NCI-H1105 treated with DMSO at 0.1 percent for 48 hours (cell line): ENCODE data around the gene GRM5.
"Not testable (repeated sequence)": the region's sequence is repeated elsewhere in the genome, so short reads cannot be mapped to it uniquely, and the experiment has no call there.

Source experiments
- DNase-seq: peaks from one replicate; lab custom pipeline; 2025; lab: John Stamatoyannopoulos, UW

Gene GRM5

GRCh38 chr11:88835709-88836108 lies 230.1 kb downstream of the GRM5 start:
- not testable (repeated sequence) for DNase-seq

- no peak for DNase-seq
Measured at GRCh38 chr11:88831303-88831890, 234.4 kb downstream of the GRM5 start.

- no peak for DNase-seq
Measured at GRCh38 chr11:88827018-88827676, 238.6 kb downstream of the GRM5 start.

DNA sequence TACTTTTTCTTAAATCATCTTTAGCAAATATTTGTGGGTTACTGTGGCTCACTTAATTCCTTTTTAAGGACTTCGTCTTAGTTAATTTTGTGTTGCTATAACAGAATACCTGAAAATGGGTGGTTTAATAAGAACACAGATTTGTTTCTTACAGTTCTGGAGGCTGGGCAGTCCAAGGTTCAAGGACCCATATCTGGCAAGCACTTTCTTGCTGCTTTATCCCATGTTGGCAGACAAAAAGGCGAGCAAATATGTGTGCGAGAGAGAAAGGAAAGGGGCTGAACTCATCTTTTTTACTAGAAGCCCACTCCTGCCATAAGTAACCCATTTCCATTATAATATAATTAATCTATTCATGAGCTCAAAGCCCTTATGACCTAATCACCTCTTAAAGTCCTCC lies 246.2 kb downstream of the GRM5 start:
- DNase-seq, result no peak

DNA sequence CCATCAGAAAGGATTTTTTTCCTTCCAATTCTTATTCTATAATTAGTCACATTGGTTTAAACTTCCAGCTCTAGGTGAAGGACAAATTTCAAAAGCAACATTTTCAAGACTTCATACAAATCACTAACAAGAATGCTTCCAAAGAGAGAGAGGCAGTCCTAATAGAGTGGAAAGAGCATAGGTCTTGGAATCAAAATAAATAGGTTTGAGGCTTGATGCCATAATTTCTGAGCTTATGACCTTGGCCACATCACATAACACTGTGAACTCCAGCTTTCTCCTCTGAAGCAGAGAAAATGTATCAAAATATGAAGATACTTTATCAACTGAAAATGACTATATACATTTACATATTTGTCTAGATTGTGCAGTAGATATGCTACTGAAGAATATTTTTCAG lies 246.8 kb downstream of the GRM5 start:
- DNase-seq, result no peak

DNA sequence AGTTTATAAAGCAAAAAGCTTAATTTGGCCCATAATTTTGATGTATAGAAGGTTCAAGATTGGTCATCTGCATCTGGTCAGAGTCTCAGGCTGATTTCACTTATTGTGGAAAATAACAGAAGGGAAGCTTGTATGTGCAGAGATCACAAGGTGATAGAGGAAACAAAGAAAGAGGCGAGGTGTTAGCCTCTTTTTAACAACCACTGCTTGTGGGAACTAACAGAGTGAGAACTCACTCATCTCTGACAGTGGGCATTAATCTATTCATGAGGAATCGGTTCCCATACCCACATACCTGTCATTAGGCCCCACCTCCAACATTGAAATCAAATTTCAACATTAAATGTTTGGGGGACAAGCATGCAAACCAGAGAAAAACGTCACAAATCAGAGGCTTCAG lies 250.3 kb downstream of the GRM5 start:
- DNase-seq, result no peak

DNA sequence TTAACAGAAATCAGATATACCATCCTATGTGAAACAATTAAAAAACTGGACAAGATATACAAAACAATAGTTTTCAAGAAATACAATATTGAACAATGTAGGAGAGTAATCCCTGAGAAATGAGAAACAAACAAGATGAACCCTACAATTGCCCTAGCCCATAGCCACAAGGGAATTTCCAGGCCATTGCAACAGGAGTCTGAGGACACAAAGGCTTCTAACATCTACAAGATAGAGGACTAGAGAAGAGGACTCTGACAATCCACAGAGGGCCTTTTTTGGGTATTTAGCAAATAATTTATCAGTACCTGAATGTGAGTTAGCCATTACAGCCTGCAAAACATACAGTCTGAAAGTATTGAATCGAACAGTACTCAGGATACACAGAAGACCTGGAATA lies 251.7 kb downstream of the GRM5 start:
- no peak for DNase-seq

GRCh38 chr11:88813233-88813915 lies 252.4 kb downstream of the GRM5 start:
- no peak for DNase-seq

- no peak for DNase-seq
Measured at GRCh38 chr11:88810420-88811097, 255.2 kb downstream of the GRM5 start.

- DNase-seq, result no peak
Measured at GRCh38 chr11:88809126-88809525, 256.7 kb downstream of the GRM5 start.

- DNase-seq, result no peak
Measured at GRCh38 chr11:88807349-88807748, 258.4 kb downstream of the GRM5 start.

GRCh38 chr11:88806410-88806809 lies 259.4 kb downstream of the GRM5 start:
- no peak for DNase-seq

GRCh38 chr11:88801484-88802123 lies 264.2 kb downstream of the GRM5 start:
- no peak for DNase-seq

GRCh38 chr11:88799771-88800500 lies 265.8 kb downstream of the GRM5 start:
- no peak for DNase-seq

DNA sequence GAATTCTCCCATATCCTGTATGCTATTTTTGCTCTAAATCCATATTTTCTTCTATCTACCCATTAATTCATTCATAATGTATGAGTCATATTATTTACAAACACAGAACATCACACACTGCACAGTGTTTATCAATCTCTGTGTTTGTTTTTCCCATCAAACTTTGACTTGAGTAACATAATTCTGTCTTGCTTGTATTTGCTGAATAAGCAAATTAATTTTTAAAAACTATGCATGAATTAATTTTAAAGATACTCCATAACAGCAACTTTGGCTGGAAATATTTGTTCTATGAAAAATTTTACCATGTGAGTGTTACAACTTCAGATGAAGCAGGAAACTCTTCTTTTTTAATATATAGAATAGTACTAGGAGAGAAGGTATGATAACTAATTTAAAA lies 275.6 kb downstream of the GRM5 start:
- DNase-seq, result no peak

GRCh38 chr11:88779577-88779976 lies 286.2 kb downstream of the GRM5 start:
- no peak for DNase-seq

GRCh38 chr11:88770475-88771079 lies 295.2 kb downstream of the GRM5 start:
- no peak for DNase-seq

DNA sequence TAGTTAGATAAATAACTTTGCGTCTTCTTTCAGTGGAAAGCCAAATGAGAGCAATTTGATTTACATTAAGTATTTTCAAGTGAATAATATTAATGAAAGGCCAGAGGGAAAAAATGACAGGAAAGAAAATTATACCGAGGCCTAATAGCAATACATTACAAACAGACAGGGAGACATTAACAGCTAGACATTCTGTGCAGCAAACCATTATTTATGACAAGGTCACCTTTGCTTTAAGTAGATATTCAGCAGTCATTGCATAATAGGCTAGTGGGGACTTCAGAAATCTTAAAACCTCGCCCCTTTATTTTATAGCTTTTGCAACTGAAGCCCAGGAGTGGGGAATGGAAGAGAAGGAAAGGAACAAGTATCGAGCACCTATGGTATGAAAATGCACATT lies 321.6 kb downstream of the GRM5 start:
- DNase-seq, result no peak

DNA sequence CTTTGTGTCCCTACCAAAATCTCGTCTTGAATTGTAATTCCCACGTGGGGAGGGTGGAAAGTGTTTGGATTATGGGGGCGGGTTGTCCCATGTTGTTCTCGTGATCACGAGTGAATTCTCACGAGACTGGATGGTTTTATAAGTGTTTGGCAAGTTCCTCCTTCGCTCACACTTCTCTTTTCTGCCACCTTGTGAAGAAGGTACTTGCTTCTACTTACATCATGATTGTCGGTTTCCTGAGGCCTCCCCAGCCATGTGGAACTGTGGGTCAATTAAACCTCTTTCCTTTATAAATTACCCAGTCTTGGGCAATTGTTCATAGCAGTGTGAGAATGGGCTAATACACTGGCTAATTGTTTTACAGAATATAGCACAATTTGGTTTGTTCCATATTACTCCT lies 326.3 kb downstream of the GRM5 start:
- no peak for DNase-seq

DNA sequence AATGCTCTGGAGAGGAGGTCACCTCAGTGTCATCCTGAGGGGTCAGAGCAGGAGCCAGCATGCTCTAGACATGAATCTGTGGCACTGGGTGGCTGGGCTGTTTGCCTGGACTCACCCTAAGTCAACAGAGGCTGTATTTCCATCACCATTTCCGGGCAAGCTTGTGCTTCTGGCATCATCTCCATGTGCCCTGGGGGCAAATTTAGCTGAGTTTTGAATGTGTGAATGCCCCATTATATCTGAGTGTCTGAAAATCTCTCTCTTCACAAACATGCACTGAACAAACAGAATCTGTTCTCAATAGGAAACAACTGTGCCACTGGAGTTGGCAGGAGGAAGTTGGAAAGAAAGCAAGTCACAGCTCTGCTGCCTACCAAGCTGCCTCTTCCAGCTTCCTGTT lies 356.2 kb downstream of the GRM5 start:
- no peak for DNase-seq

DNA sequence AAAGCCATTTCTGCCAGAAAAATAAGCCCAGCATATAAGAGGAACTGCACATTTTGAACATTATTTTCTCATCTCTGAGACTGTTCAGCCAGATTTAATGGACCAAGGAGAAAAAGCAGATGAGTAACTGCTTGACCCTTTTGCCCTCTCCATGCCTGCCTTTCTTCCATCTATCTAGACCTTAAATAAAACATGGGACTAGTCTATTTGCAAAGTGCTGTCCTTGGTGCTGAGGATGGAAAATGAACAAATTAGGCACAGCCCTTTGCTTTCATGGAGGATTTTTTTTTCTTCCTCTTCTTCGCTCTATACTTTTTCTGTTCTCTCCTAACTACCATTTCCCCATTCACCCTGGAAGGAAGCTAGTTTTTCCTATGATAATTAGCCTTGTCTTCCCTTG lies 361.3 kb downstream of the GRM5 start:
- no peak for DNase-seq
